Uterine smooth muscle cell (primary cell): ENCODE results near the gene TGIF2LY. TPM values are rescaled to one million over a fixed set of nuclear protein-coding genes. Genes with fewer than 3 reads are reported as not detected.

Source experiments
- total RNA-seq: library from RNA; depleted of rRNA; stranded (reverse); fragments of >200 nt; gene quantifications from 2 replicates; pipeline ENCODE4 v1.2.3, GENCODE V29; 2014

Gene TGIF2LY
- not detected in 2 replicates for total RNA-seq

DNA sequence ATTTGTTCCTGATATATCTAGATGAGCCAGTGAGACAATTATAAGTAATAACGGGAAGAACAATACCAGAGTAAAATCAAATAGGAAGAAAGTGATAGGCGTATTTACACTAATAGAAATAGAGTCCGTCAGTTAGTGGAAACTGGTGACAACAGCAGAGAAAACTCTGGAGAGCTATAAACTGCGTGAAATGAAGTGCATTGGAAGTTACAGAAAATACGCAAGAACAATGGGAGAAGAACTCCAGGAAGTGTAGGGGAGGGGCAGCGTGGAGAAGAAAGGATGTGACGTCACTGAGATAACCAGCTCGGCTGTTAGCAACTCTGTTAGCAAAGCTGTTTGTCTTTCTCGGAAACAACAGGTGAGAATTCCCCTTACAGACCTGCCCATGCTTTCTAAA lies at the start of gene TGIF2LY:
Gene TGIF2LY, plus strand, starts transcription at position 301 of the 400 bp plus-strand sequence. CDS start 178 bp downstream, outside the sequence.

